Tibial artery (tissue), 4 donors: Measurements from ENCODE around the gene MBD3L5.
A peak's percentile ranks its signal among the peaks of the same experiment; 100 is the strongest.
"Not testable (repeated sequence)": the region's sequence is repeated elsewhere in the genome, so short reads cannot be mapped to it uniquely, and the experiment has no call there.

Source experiments
- DNase-seq, 2 donors: peaks; one replicate each; pipeline ENCODE4 v3.0.0-alpha.2; 2019
- H3K27ac ChIP-seq, 2 donors: fragments of 200-600 bp; sonication (generic) in 1 of 2; 1 replicate in 1 of 2; 2 replicates in 1 of 2; pipeline ENCODE4 v1.5.1; 2018 to 2019; ENCODE audit warnings: mild to moderate bottlenecking in 1 of 2
- H3K27me3 ChIP-seq, 2 donors: fragments of 200-600 bp; sonication (generic) in 1 of 2; one replicate each; pipeline versions ENCODE4 v1.5.1 to v1.6.0; 2016 to 2019
- H3K36me3 ChIP-seq, 3 donors: fragments of 200-600 bp; sonication (generic) in 2 of 3; one replicate each; pipeline ENCODE4 v1.5.1; 2016 to 2019; ENCODE audit warnings: mild to moderate bottlenecking in 2 of 3
- H3K4me1 ChIP-seq, 4 donors: fragments of 200-600 bp; sonication (generic) in 2 of 4; 1 replicate in 3 of 4; 2 replicates in 1 of 4; pipeline ENCODE4 v1.5.1; 2016 to 2019
- H3K4me3 ChIP-seq, 2 donors: fragments of 200-600 bp; sonication (generic) in 1 of 2; 1 replicate in 1 of 2; 2 replicates in 1 of 2; pipeline ENCODE4 v1.5.1; 2018 to 2019; ENCODE audit warnings: mild to moderate bottlenecking in 2 of 2
- H3K9me3 ChIP-seq, 3 donors: fragments of 200-600 bp; sonication (generic) in 1 of 3; one replicate each; pipeline ENCODE4 v1.5.1; 2016 to 2019
- CTCF ChIP-seq, 2 experiments: fragments of 200-600 bp in 1 of 2; fragments of 450-650 bp in 1 of 2; IDR thresholded peaks; one replicate each; pipeline ENCODE4 v1.5.1; 2017 to 2019; ENCODE audit warnings: antibody characterized with exemption in 2 of 2, mild to moderate bottlenecking in 1 of 2, moderate library complexity in 1 of 2
- intact Hi-C: fragments of 100-400 bp; cut with DNase I; formaldehyde crosslinking; loops from one replicate; pipeline ENCODE4 v1.15.0; 2023; ENCODE audit warnings: low total_unique reads

The MBD3L5 gene

GRCh38 chr19:7063764-7064418 is 33.5 kb downstream of the MBD3L5 start:
- H3K9me3 ChIP-seq = no peaks in the 10 kb centered on the region
- H3K27ac ChIP-seq = no peak overlapping the region
- no peak for TF ChIP-seq CTCF (IDR thresholded peaks at IDR 0.05)
- H3K4me1 ChIP-seq = no peaks in the 10 kb centered on the region
- H3K4me3 ChIP-seq = no peak overlapping the region
- no peaks in the 10 kb centered on the region for H3K27me3 ChIP-seq
- intact Hi-C loops = no loop called here
- DNase-seq = no peak
- H3K36me3 ChIP-seq = no peaks in the 10 kb centered on the region

DNA sequence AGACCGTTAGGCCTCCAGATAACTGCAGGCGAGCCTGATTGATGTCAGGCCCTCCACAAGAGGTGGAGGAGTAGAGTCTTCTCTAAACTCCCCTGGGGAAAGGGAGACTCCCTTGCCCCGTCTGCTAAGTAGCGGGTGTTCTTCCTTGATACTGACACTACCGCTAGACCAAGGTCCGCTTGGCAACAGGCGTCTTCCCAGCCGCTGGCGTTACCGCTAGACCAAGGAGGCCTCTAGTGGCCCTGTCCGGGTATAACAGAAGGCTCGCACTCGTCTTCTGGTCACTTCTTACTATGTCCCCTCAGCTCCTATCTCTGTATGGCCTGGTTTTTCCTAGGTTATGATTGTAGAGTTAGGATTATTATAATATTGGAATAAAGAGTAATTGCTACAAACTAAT is 36.7 kb downstream of the MBD3L5 start:
- peak in 1 of 2 experiments; percentile 10 for TF ChIP-seq CTCF (IDR thresholded peaks at IDR 0.05)
- peaks cover 10 to 14% (median 13%) of the 10 kb centered on the region in 3 donors for H3K36me3 ChIP-seq
- DNase-seq, H3K9me3 ChIP-seq, intact Hi-C loops, H3K27ac ChIP-seq, H3K27me3 ChIP-seq, H3K4me3 ChIP-seq: not testable (repeated sequence)
- H3K4me1 ChIP-seq = peaks cover 0 to 11% (median 5%) of the 10 kb centered on the region in 4 donors

- H3K36me3 ChIP-seq = peaks cover 16 to 20% (median 19%) of the 10 kb centered on the region in 3 donors
- DNase-seq = no peak
- no peaks in the 10 kb centered on the region for H3K9me3 ChIP-seq
- no peak overlapping the region for H3K27ac ChIP-seq
- no peak for TF ChIP-seq CTCF (IDR thresholded peaks at IDR 0.05)
- H3K4me1 ChIP-seq = peaks cover 0 to 11% (median 5%) of the 10 kb centered on the region in 4 donors
- intact Hi-C loops = no loop called here
- no peaks in the 10 kb centered on the region for H3K27me3 ChIP-seq
- H3K4me3 ChIP-seq = no peak overlapping the region
Observed at GRCh38 chr19:7067716-7068115, 37.3 kb downstream of the MBD3L5 start.

DNA sequence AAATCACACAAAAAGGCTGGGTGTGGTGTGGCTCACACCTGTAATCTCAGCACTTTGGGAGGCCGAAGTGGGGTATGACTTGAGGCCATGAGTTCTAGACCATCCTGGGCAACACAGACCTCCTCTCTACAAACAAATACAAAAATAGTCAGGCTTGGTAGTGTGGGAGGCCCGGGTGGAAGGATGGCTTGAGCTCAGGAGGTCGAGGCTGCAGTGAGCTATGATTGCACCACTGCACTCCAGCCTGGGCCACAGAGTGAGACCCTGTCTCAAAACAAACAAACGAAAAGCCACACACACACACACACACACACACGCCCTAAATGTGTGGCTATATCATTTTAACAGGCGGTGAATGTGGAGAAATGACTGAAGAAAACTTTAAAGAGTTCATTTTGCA is 38.2 kb downstream of the MBD3L5 start:
- Histone ChIP-seq H3K4me3 (peak overlapping the region; percentile 90 to 91), H3K27ac (peak overlapping the region in 1 of 2 donors; percentile 77)

DNA sequence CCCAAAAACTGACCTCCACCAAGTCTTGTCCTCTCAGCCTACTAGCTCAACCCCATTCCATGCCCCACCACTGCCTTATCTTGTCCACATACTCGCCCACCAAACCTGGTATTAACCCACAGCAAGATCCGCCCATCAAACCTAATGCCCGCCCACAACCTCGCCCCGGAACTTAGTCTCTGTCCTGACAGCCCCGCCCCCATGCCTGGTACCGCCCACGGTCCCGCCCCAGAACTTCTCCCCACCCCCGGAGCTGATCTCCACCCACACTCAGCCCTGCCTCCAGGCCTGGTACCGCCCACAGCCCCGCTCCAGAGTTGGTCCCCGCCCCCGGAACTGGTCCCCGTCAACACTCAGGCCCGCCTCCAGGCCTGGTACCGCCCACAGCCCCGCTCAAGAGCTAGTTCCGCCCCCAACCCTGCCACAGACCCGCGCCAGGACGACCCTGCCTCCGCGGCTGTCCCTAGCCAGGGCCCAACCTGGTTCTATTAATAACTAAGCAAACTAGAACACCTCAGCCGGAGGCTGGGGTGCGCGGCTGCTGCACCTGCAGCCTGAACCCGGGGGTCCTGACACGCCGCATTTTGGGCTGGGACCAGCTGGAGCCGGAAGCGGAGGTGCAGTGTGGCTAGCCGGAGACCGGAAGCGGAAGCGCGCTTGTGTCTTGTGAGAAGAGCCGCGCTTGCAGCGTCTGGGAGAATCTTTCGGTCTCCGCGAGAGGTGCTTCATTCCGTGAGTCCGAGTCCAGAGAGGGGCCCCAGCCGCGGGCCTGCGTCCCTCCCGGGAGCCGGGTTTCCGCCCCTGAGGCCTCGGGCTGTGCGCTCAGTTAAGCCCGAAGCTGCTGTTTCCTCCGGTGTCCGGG is 38.9 kb downstream of the MBD3L5 start, which contains the start of gene ZNF557:
ZNF557 (plus strand) TSS at position 662 of the 862 bp plus-strand sequence. CDS start 5,372 bp downstream, outside the sequence.
- intact Hi-C loops = no loop called here
- TF ChIP-seq CTCF (IDR thresholded peaks at IDR 0.05) = no peak

More for the DNA sequence above, 38.2 kb downstream of the MBD3L5 start:
- intact Hi-C loops = no loop called here
- no peaks in the 10 kb centered on the region for H3K27me3 ChIP-seq
- H3K36me3 ChIP-seq = peaks cover 25 to 29% (median 28%) of the 10 kb centered on the region in 3 donors
- peaks cover 0 to 11% (median 5%) of the 10 kb centered on the region in 4 donors for H3K4me1 ChIP-seq
- TF ChIP-seq CTCF (IDR thresholded peaks at IDR 0.05) = no peak
- H3K9me3 ChIP-seq = no peaks in the 10 kb centered on the region
- no peak for DNase-seq

More for the DNA sequence above, 38.9 kb downstream of the MBD3L5 start, which contains the start of gene ZNF557:
- H3K4me3 ChIP-seq = peak within 1 kb of the TSS; percentile 90 to 91
- no peaks in the 10 kb centered on the region for H3K9me3 ChIP-seq
- peaks cover 32 to 36% (median 35%) of the 10 kb centered on the region in 3 donors for H3K36me3 ChIP-seq
- no peaks in the 10 kb centered on the region for H3K27me3 ChIP-seq
- DNase-seq = peak; percentile 99
- peaks cover 0 to 11% (median 5%) of the 10 kb centered on the region in 4 donors for H3K4me1 ChIP-seq
- H3K27ac ChIP-seq = peak within 1 kb of the TSS; percentile 73 to 77
